C4-2B (cell line): ENCODE results near the gene NUDT17.

Experiments used
- CTCF ChIP-seq: fragments of 450-650 bp; conservative IDR thresholded peaks from 2 replicates; pipeline ENCODE4 v1.5.1; 2017; ENCODE audit warnings: mild to moderate bottlenecking
- ZFX ChIP-seq: fragments of 450-650 bp; IDR thresholded peaks from 2 replicates; pipeline ENCODE4 v1.6.1; 2017

DNA sequence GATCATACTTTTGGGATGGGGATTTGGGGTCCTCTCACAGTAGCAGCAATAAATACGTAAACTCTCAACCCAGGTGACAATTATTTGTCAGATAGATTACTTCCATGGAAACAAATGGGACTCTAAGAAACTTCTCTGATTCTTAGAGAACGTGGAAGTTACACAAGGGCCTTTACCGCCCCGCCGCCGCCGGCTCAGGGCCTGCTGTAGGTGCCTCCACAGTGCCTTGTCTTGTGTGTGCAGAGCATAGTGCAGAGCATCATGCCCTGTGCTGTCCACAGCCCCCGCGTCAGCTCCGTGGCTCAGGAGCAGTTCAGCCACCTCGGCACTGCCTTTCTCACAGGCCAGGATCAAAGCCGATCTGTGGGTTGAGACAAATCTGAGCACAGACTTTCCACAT lies 29.2 kb downstream of the NUDT17 start:
- TF ChIP-seq CTCF (no peak), ZFX (no peak)
